ENCODE data around the gene GATA5.

Gene GATA5

GRCh38 chr20:62466806-62467537 is 8.8 kb downstream of the GATA5 start:
- TF ChIP-seq CTBP1 (IDR thresholded peaks at IDR 0.05; ENCODE audit: borderline replicate concordance) (no peak), LEF1 (IDR thresholded peaks at IDR 0.05; ENCODE audit: borderline replicate concordance) (no peak)
- ChIA-PET CTCF (interaction anchor here (1.4 kb wide), 1 partner anchor 11 kb away, joined by 8 read pairs; no protein-coding TSS in a partner anchor), POLR2A (no interaction called here)

GRCh38 chr20:62466072-62466760 is 9.6 kb downstream of the GATA5 start:
- TF ChIP-seq FOXK2 (IDR thresholded peaks at IDR 0.05) (no peak), NFRKB (IDR thresholded peaks at IDR 0.05) (no peak), FOXM1 (IDR thresholded peaks at IDR 0.05; ENCODE audit: borderline replicate concordance) (no peak)
- CTCF ChIA-PET, result interaction anchor here (1.4 kb wide), 1 partner anchor 12 kb away, joined by 8 read pairs; no protein-coding TSS in a partner anchor
- POLR2A ChIA-PET, result no interaction called here
- DNase-seq (ENCODE audit: extremely low spot score), result no peak

More at GRCh38 chr20:62466806-62467537, 8.8 kb downstream of the GATA5 start:
- DNase-seq (ENCODE audit: extremely low spot score), result no peak

- POLR2A ChIA-PET, result no interaction called here
- no peak for DNase-seq (ENCODE audit: extremely low spot score)
- no peak for TF ChIP-seq BHLHE40 (IDR thresholded peaks at IDR 0.05; ENCODE audit: borderline replicate concordance)
- no peak for TF ChIP-seq ZNF384 (IDR thresholded peaks at IDR 0.05)
- TF ChIP-seq SP1 (IDR thresholded peaks at IDR 0.05), result no peak
- no peak for TF ChIP-seq FOXM1 (IDR thresholded peaks at IDR 0.05; ENCODE audit: borderline replicate concordance)
- no peak for TF ChIP-seq TARDBP (IDR thresholded peaks at IDR 0.05)
- TF ChIP-seq NFRKB (IDR thresholded peaks at IDR 0.05), result no peak
- TF ChIP-seq CTBP1 (IDR thresholded peaks at IDR 0.05; ENCODE audit: borderline replicate concordance), result no peak
- TF ChIP-seq HDGF (IDR thresholded peaks at IDR 0.05; ENCODE audit: borderline replicate concordance), result no peak
- no peak for TF ChIP-seq LEF1 (IDR thresholded peaks at IDR 0.05; ENCODE audit: borderline replicate concordance)
- no peak for TF ChIP-seq ELF4 (IDR thresholded peaks at IDR 0.05)
- CTCF ChIA-PET, result no interaction called here
Observed at GRCh38 chr20:62464990-62465389, 10.8 kb downstream of the GATA5 start.

DNA sequence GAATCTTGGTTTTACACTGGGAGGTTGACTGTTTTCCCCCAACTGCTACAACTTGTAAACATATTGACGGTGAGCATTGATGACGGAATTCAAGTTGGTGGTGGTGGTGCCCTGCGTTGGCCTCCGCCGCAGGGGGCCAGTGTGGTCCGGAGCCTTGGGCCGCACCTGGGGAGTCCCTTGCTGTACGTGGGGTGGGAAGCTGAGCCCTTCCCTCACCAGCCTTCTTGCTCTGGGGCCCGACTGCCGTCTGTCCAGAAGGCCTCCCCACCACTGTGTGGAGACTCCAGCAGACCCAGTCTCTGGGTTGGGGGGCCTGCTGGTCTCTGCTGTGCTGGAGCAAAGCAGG is 11.4 kb downstream of the GATA5 start:
- ChIA-PET CTCF (no interaction called here), POLR2A (no interaction called here)
- DNase-seq (ENCODE audit: extremely low spot score), result no peak
- TF ChIP-seq ARNT (IDR thresholded peaks at IDR 0.05), result no peak
- TF ChIP-seq CTBP1 (IDR thresholded peaks at IDR 0.05; ENCODE audit: borderline replicate concordance), result no peak
- no peak for TF ChIP-seq NFRKB (IDR thresholded peaks at IDR 0.05)
- TF ChIP-seq SP1 (IDR thresholded peaks at IDR 0.05), result no peak
- TF ChIP-seq SUZ12 (IDR thresholded peaks at IDR 0.05), result no peak
- no peak for TF ChIP-seq LEF1 (IDR thresholded peaks at IDR 0.05; ENCODE audit: borderline replicate concordance)
- TF ChIP-seq, protein P1, sequence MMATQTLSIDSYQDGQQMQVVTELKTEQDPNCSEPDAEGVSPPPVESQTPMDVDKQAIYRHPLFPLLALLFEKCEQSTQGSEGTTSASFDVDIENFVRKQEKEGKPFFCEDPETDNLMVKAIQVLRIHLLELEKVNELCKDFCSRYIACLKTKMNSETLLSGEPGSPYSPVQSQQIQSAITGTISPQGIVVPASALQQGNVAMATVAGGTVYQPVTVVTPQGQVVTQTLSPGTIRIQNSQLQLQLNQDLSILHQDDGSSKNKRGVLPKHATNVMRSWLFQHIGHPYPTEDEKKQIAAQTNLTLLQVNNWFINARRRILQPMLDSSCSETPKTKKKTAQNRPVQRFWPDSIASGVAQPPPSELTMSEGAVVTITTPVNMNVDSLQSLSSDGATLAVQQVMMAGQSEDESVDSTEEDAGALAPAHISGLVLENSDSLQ (IDR thresholded peaks at IDR 0.05), result no peak
- TF ChIP-seq FOXM1 (IDR thresholded peaks at IDR 0.05; ENCODE audit: borderline replicate concordance), result no peak

DNA sequence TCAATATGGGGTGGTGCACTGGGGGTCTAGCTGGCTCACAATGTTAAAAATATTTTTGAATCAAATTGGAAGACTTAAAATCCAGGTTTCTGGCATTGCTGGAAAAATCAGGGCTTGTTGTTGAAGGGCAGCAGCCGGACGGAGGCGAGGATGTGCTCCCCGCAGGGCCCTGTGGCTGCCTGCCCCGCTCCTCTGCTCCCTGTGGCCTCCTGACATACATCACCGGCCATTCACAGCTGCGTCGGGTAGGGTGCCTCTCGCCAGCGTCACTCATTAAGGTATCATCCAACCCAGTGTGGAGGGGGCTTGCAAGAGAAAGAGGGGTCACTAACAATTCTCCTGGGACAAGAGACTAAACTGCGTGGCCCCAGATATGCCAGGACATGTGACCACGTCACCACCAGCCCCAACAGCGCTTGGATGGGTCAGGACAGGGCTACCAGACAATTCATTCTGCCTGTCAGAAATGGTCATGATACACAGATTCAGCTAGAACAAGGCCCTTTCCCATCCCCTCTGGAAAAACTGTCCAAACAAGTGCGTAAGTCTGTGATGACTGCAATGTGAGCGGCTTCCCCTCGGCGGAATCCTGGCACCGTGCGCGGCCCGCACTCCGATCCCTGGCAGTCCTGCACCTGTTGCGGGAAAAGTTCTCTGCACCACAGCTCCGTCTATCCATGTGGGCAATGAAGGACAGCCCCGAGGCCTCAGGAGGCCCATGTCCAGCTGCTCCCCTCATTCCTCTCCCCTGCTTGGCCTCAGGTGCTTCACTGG is 12.0 kb downstream of the GATA5 start:
- ChIA-PET POLR2A (no interaction called here), CTCF (no interaction called here)
- DNase-seq (ENCODE audit: extremely low spot score), result no peak
- TF ChIP-seq FOXA1 (IDR thresholded peaks at IDR 0.05), result no peak

GRCh38 chr20:62462976-62463592 is 12.7 kb downstream of the GATA5 start:
- TF ChIP-seq HDGF (IDR thresholded peaks at IDR 0.05; ENCODE audit: borderline replicate concordance) (no peak), CTBP1 (IDR thresholded peaks at IDR 0.05; ENCODE audit: borderline replicate concordance) (no peak), ZNF384 (IDR thresholded peaks at IDR 0.05) (no peak), SP1 (IDR thresholded peaks at IDR 0.05) (no peak), LEF1 (IDR thresholded peaks at IDR 0.05; ENCODE audit: borderline replicate concordance) (no peak), ELF4 (IDR thresholded peaks at IDR 0.05) (no peak), BHLHE40 (IDR thresholded peaks at IDR 0.05; ENCODE audit: borderline replicate concordance) (no peak), NFRKB (IDR thresholded peaks at IDR 0.05) (no peak), TARDBP (IDR thresholded peaks at IDR 0.05) (no peak), ARNT (IDR thresholded peaks at IDR 0.05) (no peak), FOXK2 (IDR thresholded peaks at IDR 0.05) (no peak)
- ChIA-PET POLR2A (no interaction called here), CTCF (no interaction called here)
- no peak for DNase-seq (ENCODE audit: extremely low spot score)

DNA sequence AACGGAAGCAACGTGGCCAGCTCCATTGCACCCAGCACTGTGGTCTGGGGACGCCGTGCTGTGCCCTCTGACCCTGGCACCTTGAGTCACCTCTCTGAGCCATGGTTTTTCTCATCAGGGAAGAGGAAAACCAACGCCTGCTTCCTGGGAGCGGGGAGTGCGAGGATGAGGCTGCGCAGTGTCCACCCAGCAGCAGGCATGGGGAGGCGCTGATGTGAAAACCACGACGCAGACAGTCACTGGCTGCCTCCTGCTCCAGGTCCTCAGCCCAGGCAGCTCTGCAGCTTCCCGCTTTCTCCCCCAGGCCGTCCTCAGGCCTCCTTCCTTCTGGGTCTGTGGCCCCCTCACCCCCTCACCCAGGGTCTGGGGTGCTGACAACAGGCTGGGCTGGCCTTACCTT is 14.0 kb downstream of the GATA5 start:
- CTCF ChIA-PET, result no interaction called here
- TF ChIP-seq SUZ12 (IDR thresholded peaks at IDR 0.05) (no peak), ELF4 (IDR thresholded peaks at IDR 0.05) (no peak), CTBP1 (IDR thresholded peaks at IDR 0.05; ENCODE audit: borderline replicate concordance) (no peak), L3MBTL2 (conservative IDR thresholded peaks at IDR 0.05) (no peak), ARNT (IDR thresholded peaks at IDR 0.05) (no peak), SP1 (IDR thresholded peaks at IDR 0.05) (no peak), BHLHE40 (IDR thresholded peaks at IDR 0.05; ENCODE audit: borderline replicate concordance) (no peak), LEF1 (IDR thresholded peaks at IDR 0.05; ENCODE audit: borderline replicate concordance) (no peak), FOXA1 (IDR thresholded peaks at IDR 0.05) (no peak), FOXM1 (IDR thresholded peaks at IDR 0.05; ENCODE audit: borderline replicate concordance) (no peak), ZNF384 (IDR thresholded peaks at IDR 0.05) (no peak), NFRKB (IDR thresholded peaks at IDR 0.05) (no peak), FOXK2 (IDR thresholded peaks at IDR 0.05) (no peak), TARDBP (IDR thresholded peaks at IDR 0.05) (no peak), HDGF (IDR thresholded peaks at IDR 0.05; ENCODE audit: borderline replicate concordance) (no peak)
- TF ChIP-seq, protein P1 (IDR thresholded peaks at IDR 0.05), result no peak
- POLR2A ChIA-PET, result no interaction called here
- DNase-seq (ENCODE audit: extremely low spot score), result no peak

Measured in HEK293T (cell line).